Hepatocyte (in vitro differentiated cells): ENCODE results near the gene ZBTB1.
"Not testable (repeated sequence)": the region's sequence is repeated elsewhere in the genome, so short reads cannot be mapped to it uniquely, and the experiment has no call there.

Experiments
- CTCF ChIP-seq: fragments of 200-600 bp; sonication (generic); IDR thresholded peaks from 2 replicates; pipeline ENCODE4 v1.5.1; 2016; ENCODE audit warnings: antibody characterized with exemption, mild to moderate bottlenecking; ENCODE audit not compliant: poor library complexity
- EZH2 ChIP-seq: fragments of 200-600 bp; sonication (generic); IDR thresholded peaks from 2 replicates; pipeline ENCODE4 v1.6.1; 2016; ENCODE audit warnings: antibody characterized with exemption, mild to moderate bottlenecking, borderline replicate concordance
- EZH2phosphoT487 ChIP-seq: fragments of 200-600 bp; sonication (generic); IDR thresholded peaks from one replicate; pipeline ENCODE4 v1.6.1; 2018; ENCODE audit warnings: antibody characterized with exemption, mild to moderate bottlenecking, low read depth, moderate library complexity; ENCODE audit not compliant: unreplicated experiment, severe bottlenecking

DNA sequence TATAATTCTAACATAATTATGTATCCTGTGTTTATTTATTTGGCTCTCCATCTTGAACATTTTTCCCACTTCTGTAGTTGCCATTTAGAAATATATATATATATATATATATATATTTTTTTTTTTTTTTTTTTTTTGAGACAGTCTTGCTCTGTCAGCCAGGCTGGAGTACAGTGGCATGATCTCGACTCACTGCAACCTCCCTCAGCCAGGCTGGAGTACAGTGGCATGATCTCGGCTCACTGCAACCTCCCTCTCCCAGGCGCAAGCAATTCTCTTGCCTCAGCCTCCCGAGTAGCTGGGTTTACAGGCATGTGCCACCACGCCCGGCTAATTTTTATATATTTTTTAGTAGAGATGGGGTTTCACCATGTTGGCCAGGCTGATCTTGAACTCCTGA lies 13.1 kb downstream of the ZBTB1 start:
- not testable (repeated sequence) for TF ChIP-seq CTCF, EZH2, EZH2phosphoT487
